ENCODE results near the gene CYP2A7.
"Not testable (repeated sequence)": the region's sequence is repeated elsewhere in the genome, so short reads cannot be mapped to it uniquely, and the experiment has no call there.

Gene CYP2A7

DNA sequence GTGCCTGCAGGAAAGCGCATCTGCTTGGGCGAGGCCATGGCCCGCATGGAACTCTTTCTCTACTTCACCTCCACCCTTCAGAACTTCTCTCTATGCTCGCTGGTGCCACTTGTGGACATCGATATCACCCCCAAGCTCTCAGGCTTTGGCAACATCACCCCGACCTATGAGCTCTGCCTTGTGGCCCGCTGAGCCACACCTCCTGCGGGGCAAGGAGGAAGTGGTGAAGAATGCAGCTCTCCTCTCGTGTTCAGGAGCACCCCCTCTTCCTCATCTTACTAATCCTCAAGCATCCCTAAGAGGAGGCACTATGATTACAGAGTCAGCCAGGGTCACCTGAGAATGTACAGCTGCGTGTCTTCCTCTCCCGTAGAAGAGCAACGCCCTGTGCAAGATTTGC is 17.9 kb upstream of the CYP2A7 start:
- in situ Hi-C loops (cut with HindIII; ENCODE audit: low sequenced_read_pairs), result not testable (repeated sequence)

DNA sequence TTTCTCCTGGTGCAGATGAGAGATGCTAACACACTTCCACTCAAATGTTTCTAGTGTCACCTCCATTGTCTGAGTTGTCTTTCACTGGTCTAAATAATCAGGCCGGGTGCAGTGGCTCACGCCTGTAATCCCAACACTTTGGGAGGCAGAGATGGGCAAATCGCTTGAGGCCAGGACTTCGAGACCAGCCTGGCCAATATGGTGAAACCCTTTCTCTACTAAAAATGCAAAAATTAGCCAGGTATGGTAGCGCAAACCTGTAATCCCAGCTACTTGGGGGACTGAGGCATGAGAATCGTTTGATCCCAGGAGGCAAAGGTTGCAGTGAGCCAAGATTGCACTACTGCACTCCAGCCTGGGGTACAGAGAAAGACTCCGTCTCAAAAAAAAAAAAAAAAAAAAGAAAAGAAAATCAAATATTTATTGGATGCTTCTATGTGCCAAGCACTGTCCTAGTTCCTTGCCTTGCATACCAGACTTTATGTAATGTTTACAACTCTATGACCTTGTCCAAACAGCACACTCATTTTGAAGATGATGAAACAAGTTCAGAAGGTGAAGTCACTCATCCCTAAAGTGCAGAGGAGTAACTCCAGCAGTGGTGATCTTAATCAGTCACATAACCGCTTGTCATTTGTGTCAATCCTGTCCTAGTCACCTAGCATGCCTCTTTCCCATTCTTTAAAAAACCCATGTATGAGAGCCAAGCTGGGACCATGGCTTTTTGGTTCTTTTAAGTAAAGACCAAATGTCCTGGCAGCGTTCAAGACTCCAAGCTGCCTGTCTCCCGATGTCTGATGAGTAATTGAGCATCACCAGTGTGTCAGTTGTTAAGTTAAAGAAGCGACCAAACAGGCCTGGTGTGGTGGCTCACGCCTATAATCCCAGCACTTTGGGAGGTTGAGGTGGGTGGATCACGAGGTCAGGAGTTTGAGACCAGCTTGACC is 15.1 kb upstream of the CYP2A7 start:
- in situ Hi-C loops (cut with HindIII; ENCODE audit: low sequenced_read_pairs), result not testable (repeated sequence)

- in situ Hi-C loops (cut with HindIII; ENCODE audit: low sequenced_read_pairs), result no loop called here
Observed at GRCh38 chr19:40896418-40896796, 14.4 kb upstream of the CYP2A7 start.

GRCh38 chr19:40893112-40893511 is 11.1 kb upstream of the CYP2A7 start:
- in situ Hi-C loops (cut with HindIII; ENCODE audit: low sequenced_read_pairs), result no loop called here

- in situ Hi-C loops (cut with HindIII; ENCODE audit: low sequenced_read_pairs), result no loop called here
Observed at GRCh38 chr19:40889366-40889765, 7.3 kb upstream of the CYP2A7 start.

- in situ Hi-C loops (cut with HindIII; ENCODE audit: low sequenced_read_pairs), result no loop called here
Observed at GRCh38 chr19:40888191-40888590, 6.2 kb upstream of the CYP2A7 start.

- in situ Hi-C loops (cut with HindIII; ENCODE audit: low sequenced_read_pairs), result not testable (repeated sequence)
Observed at GRCh38 chr19:40884187-40884931, 2.3 kb upstream of the CYP2A7 start.

- in situ Hi-C loops (cut with HindIII; ENCODE audit: low sequenced_read_pairs), result not testable (repeated sequence)
Observed at GRCh38 chr19:40879349-40879748, 2.7 kb downstream of the CYP2A7 start.

- in situ Hi-C loops (cut with HindIII; ENCODE audit: low sequenced_read_pairs), result not testable (repeated sequence)
Observed at GRCh38 chr19:40875526-40875951, 6.5 kb downstream of the CYP2A7 start.

GRCh38 chr19:40874874-40875273 is 7.2 kb downstream of the CYP2A7 start:
- in situ Hi-C loops (cut with HindIII; ENCODE audit: low sequenced_read_pairs), result not testable (repeated sequence)

DNA sequence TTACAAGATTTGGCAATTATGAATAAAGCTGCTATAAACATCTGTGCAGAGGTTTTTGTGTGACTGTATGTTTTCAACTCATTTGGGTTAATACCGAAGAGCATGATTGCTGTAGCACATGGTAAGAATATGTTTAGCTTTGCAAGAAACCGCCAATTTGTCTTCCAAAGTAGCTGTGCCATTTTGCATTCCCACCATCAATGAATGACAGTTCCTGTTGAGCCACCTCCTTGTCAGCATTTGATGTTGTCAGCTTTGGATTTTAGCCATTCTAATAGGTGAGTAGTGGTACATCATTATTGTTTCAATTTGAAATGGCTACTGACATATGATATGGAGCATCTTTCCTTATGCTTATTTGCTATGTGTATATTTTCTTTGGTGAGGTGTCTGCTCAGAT is 8.2 kb downstream of the CYP2A7 start:
- in situ Hi-C loops (cut with HindIII; ENCODE audit: low sequenced_read_pairs), result not testable (repeated sequence)

DNA sequence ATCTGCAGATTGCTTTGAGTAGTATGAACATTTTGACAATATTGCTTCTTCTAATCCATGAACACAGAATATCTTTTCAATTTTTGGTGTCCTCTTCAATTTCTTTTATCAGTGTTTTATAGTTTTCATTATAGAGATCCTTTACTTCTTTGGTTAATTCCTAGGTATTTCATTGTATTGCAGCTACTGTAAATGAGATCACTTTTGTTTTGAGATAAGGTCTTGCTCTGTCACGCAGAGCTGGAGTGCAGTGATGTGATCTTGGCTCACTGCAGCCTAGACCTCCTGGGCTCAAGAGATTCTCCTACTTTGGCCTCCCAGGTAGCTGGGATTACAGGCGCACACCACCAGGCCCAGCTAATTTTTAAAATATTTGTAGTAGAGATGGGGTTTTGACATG is 9.8 kb downstream of the CYP2A7 start:
- in situ Hi-C loops (cut with HindIII; ENCODE audit: low sequenced_read_pairs), result no loop called here

DNA sequence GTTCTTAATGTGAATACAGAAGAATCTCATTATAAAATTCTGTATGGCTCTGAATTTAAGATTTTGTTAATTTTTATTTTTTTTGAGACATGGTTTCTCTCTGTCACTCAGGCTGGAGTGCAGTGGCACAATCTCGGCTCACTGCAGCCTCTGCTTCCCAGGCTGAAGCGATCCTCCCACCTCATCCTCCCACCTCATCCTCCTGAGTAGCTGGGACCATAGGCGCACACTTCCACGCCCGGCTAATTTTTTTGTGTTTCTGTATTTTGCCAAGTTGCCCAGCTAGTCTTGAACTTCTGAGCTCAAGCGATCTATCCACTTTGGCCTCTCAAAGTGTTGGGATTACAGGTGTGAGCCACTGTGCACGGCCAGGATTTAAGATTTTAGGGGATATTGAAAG is 14.3 kb downstream of the CYP2A7 start:
- in situ Hi-C loops (cut with HindIII; ENCODE audit: low sequenced_read_pairs), result no loop called here

- in situ Hi-C loops (cut with HindIII; ENCODE audit: low sequenced_read_pairs), result not testable (repeated sequence)
Observed at GRCh38 chr19:40864739-40865496, 17.1 kb downstream of the CYP2A7 start.

GRCh38 chr19:40862785-40863184 is 19.2 kb downstream of the CYP2A7 start:
- in situ Hi-C loops (cut with HindIII; ENCODE audit: low sequenced_read_pairs), result no loop called here

- in situ Hi-C loops (cut with HindIII; ENCODE audit: low sequenced_read_pairs), result no loop called here
Observed at GRCh38 chr19:40862333-40862732, 19.7 kb downstream of the CYP2A7 start.

- in situ Hi-C loops (cut with HindIII; ENCODE audit: low sequenced_read_pairs), result no loop called here
Observed at GRCh38 chr19:40858109-40858508, 23.9 kb downstream of the CYP2A7 start.

GRCh38 chr19:40852467-40853152 is 29.4 kb downstream of the CYP2A7 start:
- in situ Hi-C loops (cut with HindIII; ENCODE audit: low sequenced_read_pairs), result not testable (repeated sequence)

GRCh38 chr19:40850277-40850676 is 31.8 kb downstream of the CYP2A7 start, which contains the start of gene CYP2A6:
CYP2A6 (minus strand) TSS chr19:40850447; CDS start chr19:40850426, 21 bp downstream.
- in situ Hi-C loops (cut with HindIII; ENCODE audit: low sequenced_read_pairs), result not testable (repeated sequence)

GRCh38 chr19:40846722-40847121 is 35.3 kb downstream of the CYP2A7 start:
- in situ Hi-C loops (cut with HindIII; ENCODE audit: low sequenced_read_pairs), result not testable (repeated sequence)

Measured in DLD1 (cell line).